GM23338 (cell line): ENCODE results near the gene AFAP1.

Experiments
- CREB1 ChIP-seq: fragments of 250-450 bp; sonication (Bioruptor Pico); IDR thresholded peaks from 2 replicates; pipeline ENCODE4 v1.5.0; 2020; ENCODE audit warnings: low read depth, mild to moderate bottlenecking, moderate library complexity
- EZH2 ChIP-seq: fragments of 200-600 bp; sonication (generic); IDR thresholded peaks from one replicate; pipeline ENCODE4 v1.8.0; 2017; ENCODE audit warnings: antibody characterized with exemption, mild to moderate bottlenecking, low read depth; ENCODE audit not compliant: unreplicated experiment
- EZH2phosphoT487 ChIP-seq: fragments of 200-600 bp; sonication (generic); IDR thresholded peaks from one replicate; pipeline ENCODE4 v1.8.1; 2018; ENCODE audit warnings: antibody characterized with exemption; ENCODE audit not compliant: unreplicated experiment
- JUNB ChIP-seq: IDR thresholded peaks from one replicate; pipeline ENCODE4 v1.6.1; 2016; ENCODE audit warnings: antibody characterized with exemption; ENCODE audit not compliant: unreplicated experiment
- NANOG ChIP-seq: IDR thresholded peaks from 2 replicates; pipeline ENCODE4 v1.6.1; 2016; ENCODE audit warnings: antibody characterized with exemption, borderline replicate concordance
- POLR2AphosphoS5 ChIP-seq: IDR thresholded peaks from 2 replicates; pipeline ENCODE4 v1.6.1; 2016; ENCODE audit warnings: antibody characterized with exemption, low read depth
- ZNF331 ChIP-seq: fragments of 250-450 bp; sonication (Bioruptor Pico); IDR thresholded peaks from 2 replicates; pipeline ENCODE4 v1.5.0; 2020; ENCODE audit warnings: low read depth, mild to moderate bottlenecking, moderate library complexity
- TF ChIP-seq, protein P1 (sequence below): IDR thresholded peaks from one replicate; pipeline ENCODE4 v1.6.1; 2018; ENCODE audit warnings: antibody characterized with exemption; ENCODE audit not compliant: unreplicated experiment
- TF ChIP-seq, protein P2 (sequence below), 2 experiments: fragments of 200-600 bp in 1 of 2; sonication (generic) in 1 of 2; conservative IDR thresholded peaks; 2 replicates each; pipeline versions ENCODE4 v1.5.1 to v1.6.1; 2016 to 2017; ENCODE audit warnings: antibody characterized with exemption in 2 of 2, low read depth in 2 of 2, mild to moderate bottlenecking in 2 of 2, moderate library complexity in 1 of 2
- TF ChIP-seq, protein P3 (sequence below): IDR thresholded peaks from 2 replicates; pipeline ENCODE4 v1.6.1; 2016; ENCODE audit warnings: antibody characterized with exemption

DNA sequence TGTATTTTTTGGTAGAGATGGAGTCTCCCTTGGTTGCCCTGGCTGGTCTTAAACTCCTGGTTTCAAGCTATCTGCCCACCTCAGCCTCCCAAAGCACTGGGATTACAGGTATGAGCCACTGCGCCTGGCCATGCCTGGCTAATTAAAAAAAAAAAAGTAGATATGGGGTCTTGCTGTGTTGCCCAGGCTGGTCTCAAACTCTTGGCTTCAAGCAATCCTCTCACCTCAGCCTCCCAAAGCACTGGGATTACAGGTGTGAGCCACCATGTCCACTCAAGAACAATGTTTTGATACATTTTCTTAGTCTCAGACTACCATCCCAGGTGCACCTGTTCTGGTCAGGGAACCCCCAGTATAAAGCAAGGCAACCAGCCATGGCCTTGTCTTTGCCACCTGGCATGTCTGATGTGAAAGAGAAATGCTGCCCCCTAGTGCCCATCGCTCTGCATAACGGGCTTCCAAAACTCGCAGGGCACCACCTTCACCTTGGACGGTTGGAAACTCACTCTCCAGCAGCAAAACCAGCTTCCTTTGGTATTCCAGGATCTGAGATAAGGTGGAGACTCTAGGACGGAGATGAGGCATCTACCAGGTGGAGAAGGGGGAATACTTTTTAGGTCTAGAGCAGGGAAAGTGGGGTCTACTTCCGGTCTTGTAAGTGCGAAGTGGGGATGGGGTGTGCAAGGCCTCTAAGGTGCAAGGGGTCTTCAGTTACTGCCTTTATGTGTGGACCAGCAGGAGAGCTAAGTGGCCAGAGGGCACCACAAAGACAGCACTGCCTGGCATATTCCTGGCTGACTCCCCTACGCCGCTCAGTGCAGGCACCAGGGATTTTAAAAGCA, 47.7 kb upstream of the AFAP1 start:
- TF ChIP-seq, protein P1, sequence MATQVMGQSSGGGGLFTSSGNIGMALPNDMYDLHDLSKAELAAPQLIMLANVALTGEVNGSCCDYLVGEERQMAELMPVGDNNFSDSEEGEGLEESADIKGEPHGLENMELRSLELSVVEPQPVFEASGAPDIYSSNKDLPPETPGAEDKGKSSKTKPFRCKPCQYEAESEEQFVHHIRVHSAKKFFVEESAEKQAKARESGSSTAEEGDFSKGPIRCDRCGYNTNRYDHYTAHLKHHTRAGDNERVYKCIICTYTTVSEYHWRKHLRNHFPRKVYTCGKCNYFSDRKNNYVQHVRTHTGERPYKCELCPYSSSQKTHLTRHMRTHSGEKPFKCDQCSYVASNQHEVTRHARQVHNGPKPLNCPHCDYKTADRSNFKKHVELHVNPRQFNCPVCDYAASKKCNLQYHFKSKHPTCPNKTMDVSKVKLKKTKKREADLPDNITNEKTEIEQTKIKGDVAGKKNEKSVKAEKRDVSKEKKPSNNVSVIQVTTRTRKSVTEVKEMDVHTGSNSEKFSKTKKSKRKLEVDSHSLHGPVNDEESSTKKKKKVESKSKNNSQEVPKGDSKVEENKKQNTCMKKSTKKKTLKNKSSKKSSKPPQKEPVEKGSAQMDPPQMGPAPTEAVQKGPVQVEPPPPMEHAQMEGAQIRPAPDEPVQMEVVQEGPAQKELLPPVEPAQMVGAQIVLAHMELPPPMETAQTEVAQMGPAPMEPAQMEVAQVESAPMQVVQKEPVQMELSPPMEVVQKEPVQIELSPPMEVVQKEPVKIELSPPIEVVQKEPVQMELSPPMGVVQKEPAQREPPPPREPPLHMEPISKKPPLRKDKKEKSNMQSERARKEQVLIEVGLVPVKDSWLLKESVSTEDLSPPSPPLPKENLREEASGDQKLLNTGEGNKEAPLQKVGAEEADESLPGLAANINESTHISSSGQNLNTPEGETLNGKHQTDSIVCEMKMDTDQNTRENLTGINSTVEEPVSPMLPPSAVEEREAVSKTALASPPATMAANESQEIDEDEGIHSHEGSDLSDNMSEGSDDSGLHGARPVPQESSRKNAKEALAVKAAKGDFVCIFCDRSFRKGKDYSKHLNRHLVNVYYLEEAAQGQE, result no peak
- no peak for TF ChIP-seq EZH2
- TF ChIP-seq POLR2AphosphoS5, result no peak
- TF ChIP-seq, protein P2, sequence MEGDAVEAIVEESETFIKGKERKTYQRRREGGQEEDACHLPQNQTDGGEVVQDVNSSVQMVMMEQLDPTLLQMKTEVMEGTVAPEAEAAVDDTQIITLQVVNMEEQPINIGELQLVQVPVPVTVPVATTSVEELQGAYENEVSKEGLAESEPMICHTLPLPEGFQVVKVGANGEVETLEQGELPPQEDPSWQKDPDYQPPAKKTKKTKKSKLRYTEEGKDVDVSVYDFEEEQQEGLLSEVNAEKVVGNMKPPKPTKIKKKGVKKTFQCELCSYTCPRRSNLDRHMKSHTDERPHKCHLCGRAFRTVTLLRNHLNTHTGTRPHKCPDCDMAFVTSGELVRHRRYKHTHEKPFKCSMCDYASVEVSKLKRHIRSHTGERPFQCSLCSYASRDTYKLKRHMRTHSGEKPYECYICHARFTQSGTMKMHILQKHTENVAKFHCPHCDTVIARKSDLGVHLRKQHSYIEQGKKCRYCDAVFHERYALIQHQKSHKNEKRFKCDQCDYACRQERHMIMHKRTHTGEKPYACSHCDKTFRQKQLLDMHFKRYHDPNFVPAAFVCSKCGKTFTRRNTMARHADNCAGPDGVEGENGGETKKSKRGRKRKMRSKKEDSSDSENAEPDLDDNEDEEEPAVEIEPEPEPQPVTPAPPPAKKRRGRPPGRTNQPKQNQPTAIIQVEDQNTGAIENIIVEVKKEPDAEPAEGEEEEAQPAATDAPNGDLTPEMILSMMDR (conservative IDR thresholded peaks at IDR 0.05; ENCODE audit: low read depth in 2 of 2), result peak; percentile 92 to 96
- no peak for TF ChIP-seq EZH2phosphoT487
- TF ChIP-seq, protein P3, sequence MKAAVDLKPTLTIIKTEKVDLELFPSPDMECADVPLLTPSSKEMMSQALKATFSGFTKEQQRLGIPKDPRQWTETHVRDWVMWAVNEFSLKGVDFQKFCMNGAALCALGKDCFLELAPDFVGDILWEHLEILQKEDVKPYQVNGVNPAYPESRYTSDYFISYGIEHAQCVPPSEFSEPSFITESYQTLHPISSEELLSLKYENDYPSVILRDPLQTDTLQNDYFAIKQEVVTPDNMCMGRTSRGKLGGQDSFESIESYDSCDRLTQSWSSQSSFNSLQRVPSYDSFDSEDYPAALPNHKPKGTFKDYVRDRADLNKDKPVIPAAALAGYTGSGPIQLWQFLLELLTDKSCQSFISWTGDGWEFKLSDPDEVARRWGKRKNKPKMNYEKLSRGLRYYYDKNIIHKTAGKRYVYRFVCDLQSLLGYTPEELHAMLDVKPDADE, result no peak
- TF ChIP-seq JUNB, result no peak
- TF ChIP-seq CREB1 (CRISPR knock-in tag), result no peak
- no peak for TF ChIP-seq ZNF331
- TF ChIP-seq NANOG, result no peak
